HCT116 (cell line): ENCODE data around the gene LRIG1. TPM values are rescaled to one million over a fixed set of nuclear protein-coding genes. Genes with fewer than 3 reads are reported as not detected.

Experiments
- ATAC-seq: fragments of 200-7000 bp; cut with Tn5 transposase; 2 replicates; pipeline ENCODE4 v1.9.1; 2020; ENCODE audit warnings: mild to moderate bottlenecking, moderate library complexity
- BruUV-seq: library from RNA; stranded (reverse); fragments of 400-500 nt; replicated peaks from 2 replicates; lab custom pipeline; 2021; lab: Mats Ljungman, UMichigan
- CTCF ChIA-PET: fragments of 300-600 bp; sonication (Branson Sonifier 250); formaldehyde crosslinking; loops from one replicate; lab custom pipeline; 2021; ENCODE audit warnings: antibody characterized with exemption; lab: Charles Lee
- POLR2A ChIA-PET: fragments of 300-600, 350-600 bp; sonication (Branson Sonifier 250); formaldehyde crosslinking; loops from one replicate; lab custom pipeline; 2021; ENCODE audit warnings: antibody characterized with exemption; lab: Charles Lee
- RAD21 ChIA-PET, 2 experiments: fragments of 300-600 bp; sonication (Branson Sonifier 250); formaldehyde crosslinking; loops; one replicate each; lab custom pipeline; 2023; ENCODE audit warnings: low total read pairs in 2 of 2; ENCODE audit not compliant: uncharacterized antibody in 2 of 2, unreplicated experiment in 2 of 2, low non-redundant PET in 1 of 2; lab: Charles Lee
- DNase-seq: peaks from one replicate; pipeline ENCODE4 v3.0.0-alpha.2; 2010; ENCODE audit warnings: low read depth, low spot score
- H2AFZ ChIP-seq: fragments of 200-600 bp; shearing (Covaris generic), sonication (generic); 2 replicates; pipeline ENCODE4 v1.6.1; 2017; ENCODE audit warnings: low read depth, mixed run types, mixed read lengths, antibody characterized with exemption, low read length; ENCODE audit not compliant: poor library complexity, severe bottlenecking
- H3K27ac ChIP-seq: 2 replicates; pipeline ENCODE4 v1.5.1; 2012; ENCODE audit warnings: low read depth, low read length
- H3K27me3 ChIP-seq: fragments of 200-600 bp; sonication (generic); 2 replicates; pipeline ENCODE4 v1.6.1; 2016; ENCODE audit warnings: mixed run types, low read length, mixed read lengths; ENCODE audit not compliant: insufficient read depth
- H3K36me3 ChIP-seq, 2 experiments: fragments of 200-500 bp in 1 of 2; fragments of 200-600 bp in 1 of 2; sonication (Bioruptor generic) in 1 of 2; sonication (generic) in 1 of 2; 2 replicates each; pipeline versions ENCODE4 v1.5.1 to v1.6.1; 2014 to 2016; ENCODE audit warnings: low read length in 2 of 2, inconsistent platforms in 1 of 2, mixed read lengths in 1 of 2, mixed run types in 1 of 2; ENCODE audit not compliant: insufficient read depth in 2 of 2, control insufficient read depth in 1 of 2
- H3K4me1 ChIP-seq, 2 experiments: fragments of 200-600 bp in 1 of 2; sonication (generic) in 1 of 2; 2 replicates each; pipeline versions ENCODE4 v1.5.1 to v1.6.1; 2012 to 2017; ENCODE audit warnings: low read length in 2 of 2, inconsistent platforms in 1 of 2, mild to moderate bottlenecking in 1 of 2, mixed read lengths in 1 of 2, mixed run types in 1 of 2, moderate library complexity in 1 of 2; ENCODE audit not compliant: insufficient read depth in 2 of 2, control insufficient read depth in 1 of 2
- H3K4me2 ChIP-seq: fragments of 200-600 bp; sonication (generic); 2 replicates; pipeline ENCODE4 v1.6.1; 2017; ENCODE audit warnings: mixed run types, low read length, mixed read lengths
- H3K4me3 ChIP-seq, 2 experiments: fragments of 200-600 bp in 1 of 2; sonication (generic) in 1 of 2; replicated peaks in 1 of 2; 2 replicates each; pipeline ENCODE4 v1.5.1; 2011 to 2016; ENCODE audit warnings: low read length in 2 of 2, control low read depth in 1 of 2, low read depth in 1 of 2, mild to moderate bottlenecking in 1 of 2, mixed read lengths in 1 of 2, mixed run types in 1 of 2
- H3K79me2 ChIP-seq: fragments of 200-600 bp; sonication (generic); 2 replicates; pipeline ENCODE4 v1.6.1; 2017; ENCODE audit warnings: mild to moderate bottlenecking, mixed run types, low read length, moderate library complexity, mixed read lengths; ENCODE audit not compliant: insufficient read depth
- H3K9ac ChIP-seq: fragments of 200-600 bp; sonication (generic); 2 replicates; pipeline ENCODE4 v1.6.1; 2016; ENCODE audit warnings: low read length, mixed read lengths
- H3K9me2 ChIP-seq: fragments of 200-600 bp; sonication (generic), shearing (Covaris generic); 2 replicates; pipeline ENCODE4 v1.6.1; 2017; ENCODE audit warnings: mixed run types, mild to moderate bottlenecking, moderate library complexity; ENCODE audit not compliant: insufficient read depth
- H3K9me3 ChIP-seq, 2 experiments: fragments of 200-500 bp in 1 of 2; fragments of 200-600 bp in 1 of 2; sonication (Bioruptor generic) in 1 of 2; sonication (generic) in 1 of 2; 2 replicates each; pipeline ENCODE4 v1.6.1; 2014 to 2017; ENCODE audit warnings: low read length in 2 of 2, mixed read lengths in 2 of 2, inconsistent platforms in 1 of 2, low read depth in 1 of 2, mild to moderate bottlenecking in 1 of 2, mixed run types in 1 of 2, moderate library complexity in 1 of 2; ENCODE audit not compliant: control insufficient read depth in 1 of 2, insufficient read depth in 1 of 2
- H4K20me1 ChIP-seq: fragments of 200-600 bp; sonication (generic), shearing (Covaris generic); 2 replicates; pipeline ENCODE4 v1.6.1; 2017; ENCODE audit warnings: mixed run types, mild to moderate bottlenecking, moderate library complexity; ENCODE audit not compliant: insufficient read depth
- CEBPB ChIP-seq: IDR thresholded peaks from 2 replicates; pipeline ENCODE4 v1.6.1; 2012; ENCODE audit warnings: low read depth
- ELF1 ChIP-seq: IDR thresholded peaks from 2 replicates; pipeline ENCODE4 v1.6.1; 2012; ENCODE audit warnings: low read depth, borderline replicate concordance
- EZH2phosphoT487 ChIP-seq: fragments of 200-600 bp; IDR thresholded peaks from 2 replicates; pipeline ENCODE4 v1.6.1; 2018; ENCODE audit warnings: antibody characterized with exemption, borderline replicate concordance
- FOSL1 ChIP-seq: IDR thresholded peaks from 2 replicates; pipeline ENCODE4 v1.6.1; 2012; ENCODE audit warnings: low read depth
- JUND ChIP-seq: IDR thresholded peaks from 2 replicates; pipeline ENCODE4 v1.6.1; 2012
- POLR2A ChIP-seq: IDR thresholded peaks from 2 replicates; pipeline ENCODE4 v1.7.0; 2011; ENCODE audit warnings: borderline replicate concordance; ENCODE audit not compliant: insufficient read depth, insufficient read length; ENCODE audit errors: extremely low read depth
- POLR2AphosphoS5 ChIP-seq: IDR thresholded peaks from 2 replicates; pipeline ENCODE4 v1.6.1; 2011; ENCODE audit warnings: mild to moderate bottlenecking, low read depth, low read length, moderate library complexity
- SIN3A ChIP-seq: IDR thresholded peaks from 2 replicates; pipeline ENCODE4 v1.6.1; 2012; ENCODE audit warnings: low read depth
- SP1 ChIP-seq: IDR thresholded peaks from 2 replicates; pipeline ENCODE4 v1.6.1; 2012; ENCODE audit warnings: low read depth
- SRF ChIP-seq: IDR thresholded peaks from 2 replicates; pipeline ENCODE4 v1.6.1; 2012; ENCODE audit warnings: low read depth
- TCF7L2 ChIP-seq: IDR thresholded peaks from 2 replicates; pipeline ENCODE4 v1.7.0; 2011; ENCODE audit warnings: borderline replicate concordance, inconsistent platforms; ENCODE audit not compliant: insufficient read depth, insufficient read length; ENCODE audit errors: extremely low read depth
- YY1 ChIP-seq: IDR thresholded peaks from 2 replicates; pipeline ENCODE4 v1.6.1; 2011; ENCODE audit warnings: low read length, low read depth, moderate library complexity, mild to moderate bottlenecking; ENCODE audit not compliant: insufficient replicate concordance; ENCODE audit errors: extremely low read depth
- ZNF274 ChIP-seq: fragments of 200-500 bp; sonication (Bioruptor generic); IDR thresholded peaks from 2 replicates; pipeline ENCODE4 v1.6.1; 2014; ENCODE audit warnings: mild to moderate bottlenecking, low read depth, low read length, inconsistent platforms
- intact Hi-C: fragments of 100-400 bp; cut with micrococcal nuclease; formaldehyde crosslinking; loops from 2 replicates; pipeline ENCODE4 v1.10.0; 2022
- total RNA-seq: library from RNA; stranded (reverse); gene quantifications from one replicate; pipeline ENCODE4 v1.2.1, GENCODE V29; 2021; ENCODE audit not compliant: unreplicated experiment
- TF ChIP-seq, protein P1 (sequence below): IDR thresholded peaks from 2 replicates; pipeline ENCODE4 v1.6.1; 2011; ENCODE audit warnings: mild to moderate bottlenecking, low read length, moderate library complexity; ENCODE audit not compliant: insufficient replicate concordance; ENCODE audit errors: extremely low read depth

LRIG1 gene
- total RNA-seq, 1 experiment from 2014 or later: 3.1 TPM

DNA sequence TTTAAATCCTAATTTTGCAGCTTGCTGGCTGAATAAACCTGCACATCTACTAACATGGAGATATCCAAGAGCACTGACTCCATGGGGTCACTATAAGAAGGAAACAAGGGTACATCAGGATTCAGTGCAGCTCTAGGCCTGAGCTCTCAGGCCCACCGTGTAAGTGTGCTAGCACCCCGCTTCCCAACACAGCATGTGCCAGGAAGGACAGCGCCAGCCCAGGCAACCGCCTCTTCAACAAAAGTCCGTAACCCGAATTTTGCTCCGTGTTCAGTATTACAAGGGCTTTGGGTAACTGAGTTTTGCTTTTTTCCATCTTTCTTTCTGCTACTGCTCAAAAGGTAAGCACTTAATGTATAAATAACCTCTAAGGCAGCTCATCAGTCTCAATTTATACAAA is 89.8 kb downstream of the LRIG1 start:
- POLR2A ChIA-PET: no interaction called here
- no peak overlapping the region for H3K27ac ChIP-seq
- H3K9ac ChIP-seq: no peak overlapping the region
- no TSS peak for BruUV-seq
- H2AFZ ChIP-seq: no peak overlapping the region
- H4K20me1 ChIP-seq: no peaks in the 10 kb centered on the region
- intact Hi-C loops: no loop called here
- H3K4me1 ChIP-seq: no peaks in the 10 kb centered on the region
- no peaks in the 10 kb centered on the region for H3K36me3 ChIP-seq
- no peaks in the 10 kb centered on the region for H3K79me2 ChIP-seq
- no peaks in the 10 kb centered on the region for H3K27me3 ChIP-seq
- H3K4me2 ChIP-seq: no peak overlapping the region
- H3K4me3 ChIP-seq: no peak overlapping the region
- ATAC-seq (no peak), DNase-seq (no peak)
- H3K9me2 ChIP-seq: no peaks in the 10 kb centered on the region
- RAD21 ChIA-PET: no interaction called here
- CTCF ChIA-PET: no interaction called here
- no peaks in the 10 kb centered on the region for H3K9me3 ChIP-seq
- TF ChIP-seq EZH2phosphoT487 (no peak), POLR2AphosphoS5 (no peak), ELF1 (no peak), SRF (no peak), TCF7L2 (no peak), YY1 (no peak), FOSL1 (no peak), SP1 (no peak), SIN3A (no peak), POLR2A (no peak), JUND (no peak), CEBPB (no peak), ZNF274 (no peak)
- TF ChIP-seq, protein P1, sequence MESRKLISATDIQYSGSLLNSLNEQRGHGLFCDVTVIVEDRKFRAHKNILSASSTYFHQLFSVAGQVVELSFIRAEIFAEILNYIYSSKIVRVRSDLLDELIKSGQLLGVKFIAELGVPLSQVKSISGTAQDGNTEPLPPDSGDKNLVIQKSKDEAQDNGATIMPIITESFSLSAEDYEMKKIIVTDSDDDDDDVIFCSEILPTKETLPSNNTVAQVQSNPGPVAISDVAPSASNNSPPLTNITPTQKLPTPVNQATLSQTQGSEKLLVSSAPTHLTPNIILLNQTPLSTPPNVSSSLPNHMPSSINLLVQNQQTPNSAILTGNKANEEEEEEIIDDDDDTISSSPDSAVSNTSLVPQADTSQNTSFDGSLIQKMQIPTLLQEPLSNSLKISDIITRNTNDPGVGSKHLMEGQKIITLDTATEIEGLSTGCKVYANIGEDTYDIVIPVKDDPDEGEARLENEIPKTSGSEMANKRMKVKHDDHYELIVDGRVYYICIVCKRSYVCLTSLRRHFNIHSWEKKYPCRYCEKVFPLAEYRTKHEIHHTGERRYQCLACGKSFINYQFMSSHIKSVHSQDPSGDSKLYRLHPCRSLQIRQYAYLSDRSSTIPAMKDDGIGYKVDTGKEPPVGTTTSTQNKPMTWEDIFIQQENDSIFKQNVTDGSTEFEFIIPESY: no peak
